HG03565 (cell line): ENCODE data around the gene FRRS1.
"Not testable (repeated sequence)": the region's sequence is repeated elsewhere in the genome, so short reads cannot be mapped to it uniquely, and the experiment has no call there.

Experiments
- ATAC-seq: cut with Tn5 transposase; IDR thresholded peaks from one replicate; pipeline ENCODE4 v1.9.1; 2021; ENCODE audit warnings: mild to moderate bottlenecking, moderate library complexity; ENCODE audit not compliant: unreplicated experiment

Gene FRRS1

DNA sequence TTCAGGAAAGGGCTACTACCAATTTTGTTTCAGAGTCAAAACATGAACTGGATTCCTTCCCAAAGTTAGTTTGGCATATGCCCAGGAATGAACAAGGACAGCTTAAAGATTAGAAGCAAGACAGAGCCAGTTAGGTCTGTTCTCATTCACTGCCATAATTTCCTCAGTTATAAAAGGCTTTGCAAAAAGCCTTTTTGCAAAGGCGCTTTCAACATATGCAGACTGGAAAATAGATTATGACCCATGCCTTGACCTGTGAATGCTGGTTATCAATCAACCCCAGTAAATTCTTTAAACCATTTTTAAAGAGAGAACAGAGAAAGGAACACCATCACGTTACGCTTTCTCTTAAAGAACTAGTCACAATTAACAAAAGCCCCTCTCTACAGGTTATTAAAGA is 1.7 kb upstream of the FRRS1 start:
- no peak for ATAC-seq

DNA sequence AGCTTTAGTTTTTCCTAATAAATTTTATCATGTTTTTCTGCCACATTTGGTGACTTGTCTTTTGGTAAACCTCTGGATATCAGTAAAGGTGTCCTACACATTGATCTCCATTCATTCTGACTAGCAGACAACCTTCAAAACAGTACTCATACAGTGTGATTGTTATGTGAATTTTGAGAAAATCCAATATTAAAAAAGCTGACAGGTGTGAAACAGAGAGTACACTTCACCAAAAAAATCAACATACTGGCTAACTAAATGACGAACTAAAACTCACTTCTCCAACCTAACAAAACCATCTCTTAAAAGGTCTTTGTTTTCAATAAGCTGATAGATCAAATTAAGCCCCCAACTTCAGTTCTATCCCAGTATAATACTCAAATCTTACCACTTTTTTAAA is 1.5 kb downstream of the FRRS1 start:
- ATAC-seq = no peak

DNA sequence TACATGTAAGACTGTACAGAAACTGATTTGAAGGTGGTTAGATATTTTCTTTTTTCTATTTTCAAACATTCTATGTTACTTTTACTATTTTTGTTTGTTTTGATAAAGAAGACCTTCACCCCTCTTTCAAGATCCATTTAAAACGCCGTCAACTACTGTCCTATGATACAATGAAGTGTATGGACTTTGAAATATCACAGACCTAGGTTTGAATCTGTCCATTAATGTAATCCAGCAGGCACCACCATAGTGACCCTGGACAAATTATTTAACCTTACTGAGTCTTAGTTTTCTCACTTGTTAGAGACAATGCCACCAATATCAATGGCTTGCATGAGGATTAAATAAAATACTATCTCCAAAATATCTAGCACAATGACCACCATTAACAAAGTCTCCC is 2.0 kb downstream of the FRRS1 start:
- ATAC-seq = no peak

DNA sequence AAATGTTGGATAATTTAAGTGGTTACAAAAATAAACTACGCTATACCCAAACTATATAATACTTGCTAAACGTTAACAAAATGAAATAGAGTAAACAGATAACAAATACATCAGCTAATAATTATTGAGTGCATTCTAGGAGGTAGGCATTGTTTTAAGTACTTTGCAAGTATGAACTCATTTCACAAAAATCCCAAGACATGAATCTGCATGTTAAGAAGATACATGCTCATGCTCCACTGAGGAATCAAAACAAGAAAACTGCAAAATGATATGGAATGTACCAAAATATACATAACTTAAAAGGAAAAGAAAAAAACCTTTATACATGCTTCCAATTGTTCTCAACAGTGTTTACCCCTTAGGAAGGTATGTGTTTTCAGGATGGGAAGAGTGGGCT is 2.5 kb downstream of the FRRS1 start:
- no peak for ATAC-seq

DNA sequence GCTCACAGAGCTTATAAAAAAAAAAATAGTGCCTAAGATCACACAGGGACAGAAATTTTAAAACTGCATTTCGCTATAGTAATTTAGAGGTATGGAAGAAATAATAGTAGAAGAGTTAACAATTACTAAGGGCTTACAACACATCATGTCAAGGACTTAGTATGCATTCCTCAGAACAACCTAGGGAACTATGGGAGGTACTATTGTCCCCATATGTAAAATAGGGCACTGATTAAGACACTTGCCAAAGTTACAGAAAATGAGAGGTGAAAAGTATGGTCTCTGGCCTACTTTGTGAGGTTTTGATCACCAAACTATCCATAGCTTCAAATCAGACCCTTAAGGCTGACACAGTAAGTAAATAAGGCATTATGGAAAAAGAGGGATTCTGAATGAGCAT is 4.7 kb downstream of the FRRS1 start:
- ATAC-seq = no peak

DNA sequence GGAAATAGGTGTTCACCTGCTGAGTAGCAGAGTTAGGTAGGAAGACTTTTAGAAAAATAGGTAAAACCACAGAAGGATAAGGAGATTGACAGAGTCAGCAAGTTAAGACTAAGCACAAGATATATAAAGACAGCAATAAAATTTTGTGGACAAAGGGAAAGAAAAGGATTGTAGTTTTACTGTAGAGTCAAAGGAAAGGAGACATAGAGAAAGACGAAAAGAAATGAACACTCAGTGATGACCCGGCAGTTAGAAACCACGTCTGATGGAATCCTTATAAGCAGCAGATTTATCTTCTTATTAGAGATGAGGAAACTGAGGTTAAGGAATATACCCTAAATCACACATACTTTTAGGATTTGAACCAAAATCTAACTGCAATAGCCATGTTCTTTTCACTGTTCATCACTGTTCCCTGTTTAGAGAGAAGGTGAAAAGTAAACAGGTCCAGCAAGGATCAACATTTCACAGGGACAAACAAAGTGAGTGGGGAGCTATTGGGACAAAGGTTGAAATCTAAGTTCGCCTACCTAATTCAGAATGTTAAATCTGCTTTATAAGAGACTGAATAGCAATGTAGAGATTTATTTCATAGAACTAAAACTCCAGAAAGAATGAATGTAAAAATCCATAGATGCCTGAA is 6.8 kb downstream of the FRRS1 start:
- ATAC-seq = no peak

DNA sequence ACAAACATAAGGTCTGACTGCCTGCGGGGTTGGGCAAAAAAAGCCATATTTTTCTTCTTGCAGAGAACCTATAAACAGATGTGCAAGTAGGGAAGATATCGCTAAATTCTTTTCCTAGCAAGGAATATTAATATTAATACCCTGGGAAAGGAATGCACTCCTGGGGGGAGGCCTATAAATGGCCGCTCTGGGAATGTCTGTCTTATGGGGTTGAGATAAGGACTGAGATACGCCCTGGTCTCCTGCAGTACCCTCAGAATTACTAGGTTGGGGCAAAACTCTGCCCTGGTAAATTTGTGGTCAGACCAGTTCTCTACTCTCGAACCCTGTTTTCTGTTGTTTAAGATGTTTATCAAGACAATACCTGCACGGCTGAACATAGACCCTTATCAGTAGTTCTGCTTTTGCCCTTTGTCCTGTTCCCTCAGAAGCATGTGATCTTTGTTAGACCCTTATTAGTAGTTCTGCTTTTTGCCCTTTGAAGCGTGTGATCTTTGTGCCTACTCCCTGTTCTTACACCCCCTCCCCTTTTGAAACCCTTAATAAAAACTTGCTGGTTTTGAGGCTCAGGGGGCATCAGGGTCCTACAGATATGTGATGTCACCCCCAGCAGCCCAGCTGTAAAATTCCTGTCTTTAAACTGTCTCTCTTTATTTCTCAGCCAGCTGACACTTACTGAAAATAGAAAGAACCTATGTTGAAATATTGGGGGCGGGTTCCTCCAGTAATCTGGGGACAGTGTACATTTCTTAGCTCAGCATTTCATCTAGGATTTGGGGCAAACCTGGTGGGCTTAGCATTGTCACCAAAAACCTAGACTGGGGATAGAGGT is 7.5 kb downstream of the FRRS1 start:
- not testable (repeated sequence) for ATAC-seq

DNA sequence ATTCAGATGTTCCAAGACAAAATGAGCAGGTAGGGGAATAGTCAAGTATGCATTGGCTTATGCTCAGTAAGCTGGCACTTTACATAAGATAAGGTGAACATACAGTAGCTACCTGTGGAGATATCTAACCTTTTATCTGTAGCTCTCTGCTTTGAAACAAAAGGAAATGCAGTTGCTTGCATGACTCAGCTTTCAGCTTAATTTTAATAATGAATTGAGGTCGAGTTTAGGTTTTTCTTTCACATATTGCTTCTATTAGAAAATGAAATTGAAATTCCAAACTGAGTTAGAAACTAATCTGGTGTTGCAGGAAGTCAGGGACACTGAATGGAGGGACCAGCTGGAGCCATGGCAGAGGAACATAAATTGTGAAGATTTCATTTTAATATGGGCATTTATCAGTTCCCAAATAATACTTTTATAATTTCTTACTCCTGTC is 8.3 kb downstream of the FRRS1 start:
- ATAC-seq = peak; percentile 68

DNA sequence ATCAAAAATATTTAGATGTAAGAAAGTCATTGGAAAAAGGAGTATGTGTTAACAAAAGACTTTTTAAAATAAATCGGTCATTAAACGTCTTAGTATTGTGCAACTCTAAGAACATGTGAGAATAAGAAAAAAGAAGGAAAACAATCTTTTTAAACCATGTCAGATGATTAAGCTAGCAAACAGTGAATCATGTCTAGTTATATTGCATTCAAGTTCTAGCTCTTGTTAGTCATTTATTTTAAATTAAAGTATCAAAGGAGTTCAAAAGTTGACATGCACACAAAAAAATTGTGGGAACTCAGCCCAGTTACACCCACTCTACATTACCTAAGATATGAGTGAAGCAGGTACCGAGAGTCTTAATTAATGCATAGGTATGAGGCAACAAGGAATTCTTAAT is 9.8 kb downstream of the FRRS1 start:
- no peak for ATAC-seq

DNA sequence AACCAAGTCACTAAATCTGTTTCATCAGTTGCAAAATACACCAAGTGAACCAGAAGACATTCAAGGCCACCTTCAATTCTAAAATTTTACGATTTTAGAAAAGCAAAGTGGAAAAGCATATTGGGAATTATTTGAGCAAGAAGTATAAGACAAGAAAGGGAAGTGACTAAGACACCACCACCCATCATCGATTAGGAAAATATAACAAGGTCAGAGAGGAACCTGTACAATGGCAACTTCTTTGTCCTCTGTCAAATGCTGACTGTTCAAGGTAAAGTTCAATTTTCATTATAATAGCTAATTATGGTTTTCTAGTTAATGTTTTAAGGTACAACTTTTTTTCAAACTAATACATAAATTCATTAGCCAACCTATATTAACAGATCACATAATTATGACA is 10.8 kb downstream of the FRRS1 start:
- no peak for ATAC-seq

DNA sequence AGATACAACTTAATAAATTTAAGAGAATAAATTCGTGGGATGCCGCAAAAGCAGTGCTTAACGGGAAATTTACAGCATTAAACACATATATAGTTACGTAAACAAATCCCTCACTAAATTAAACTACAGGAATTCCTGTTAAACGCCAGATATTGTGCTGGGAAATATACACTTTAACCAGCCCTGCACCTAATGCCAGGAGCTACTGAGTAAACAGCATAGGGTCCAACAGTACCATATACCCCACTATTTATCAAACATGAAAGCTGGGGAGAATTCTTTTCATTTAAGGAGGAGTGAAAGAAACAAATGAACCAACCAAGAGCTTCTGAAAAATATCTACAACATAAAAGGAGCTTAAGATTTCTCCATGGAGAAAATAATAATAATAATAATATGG is 11.7 kb downstream of the FRRS1 start:
- ATAC-seq = no peak

DNA sequence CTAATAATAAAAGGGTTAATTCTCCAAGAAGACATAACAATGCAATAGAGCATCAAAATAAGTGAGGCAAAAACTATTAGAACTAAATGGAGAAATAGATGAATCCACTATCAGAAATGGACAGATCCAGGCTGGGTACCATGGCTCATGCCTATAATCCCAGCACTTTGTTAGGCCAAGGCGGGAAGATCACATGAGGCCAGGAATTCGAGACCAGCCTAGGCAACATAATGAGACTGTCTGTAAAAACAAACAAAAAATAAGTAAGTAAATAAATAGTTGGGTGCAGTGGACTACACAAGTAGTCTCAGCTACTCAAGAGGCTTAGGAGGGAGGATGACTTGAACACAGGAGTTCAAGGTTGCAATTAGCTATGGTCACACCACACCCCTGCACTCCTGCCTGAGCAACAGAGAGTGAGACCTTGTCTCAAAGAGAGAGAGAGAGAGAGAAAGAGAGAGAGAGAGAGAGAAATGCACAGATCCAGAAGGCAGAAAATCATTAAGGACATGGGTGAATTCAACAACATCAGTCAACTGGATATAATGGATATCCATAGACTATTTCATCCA is 12.3 kb downstream of the FRRS1 start:
- no peak for ATAC-seq

DNA sequence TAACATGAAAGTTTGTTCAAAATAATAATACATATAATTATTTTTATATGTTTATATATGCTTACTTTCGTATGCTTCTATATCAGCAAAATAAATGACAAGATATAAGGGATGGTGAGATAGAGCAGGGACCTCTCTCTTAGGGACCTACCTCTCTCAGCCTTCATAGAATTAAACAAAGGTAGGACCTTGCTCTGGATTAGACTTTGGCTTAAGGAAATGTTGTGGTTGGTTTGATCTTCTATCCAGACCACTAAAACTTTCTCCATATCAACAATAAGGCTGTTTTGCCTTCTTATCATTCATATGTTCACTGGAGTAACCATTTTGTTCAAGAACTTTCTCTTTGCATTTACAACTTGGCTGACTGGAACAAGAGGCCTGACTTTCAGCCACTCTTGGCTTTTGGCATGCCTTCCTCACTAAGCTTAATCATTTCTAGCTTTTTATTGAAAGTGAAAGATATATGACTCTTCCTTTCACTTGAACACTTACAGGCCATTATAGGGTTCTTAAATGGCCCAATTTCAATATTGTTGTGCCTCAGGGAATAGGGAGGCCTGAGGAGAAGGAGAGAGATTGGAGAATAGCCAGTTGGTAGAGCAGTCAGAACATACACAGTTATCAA is 14.4 kb downstream of the FRRS1 start:
- ATAC-seq = peak; percentile 66

DNA sequence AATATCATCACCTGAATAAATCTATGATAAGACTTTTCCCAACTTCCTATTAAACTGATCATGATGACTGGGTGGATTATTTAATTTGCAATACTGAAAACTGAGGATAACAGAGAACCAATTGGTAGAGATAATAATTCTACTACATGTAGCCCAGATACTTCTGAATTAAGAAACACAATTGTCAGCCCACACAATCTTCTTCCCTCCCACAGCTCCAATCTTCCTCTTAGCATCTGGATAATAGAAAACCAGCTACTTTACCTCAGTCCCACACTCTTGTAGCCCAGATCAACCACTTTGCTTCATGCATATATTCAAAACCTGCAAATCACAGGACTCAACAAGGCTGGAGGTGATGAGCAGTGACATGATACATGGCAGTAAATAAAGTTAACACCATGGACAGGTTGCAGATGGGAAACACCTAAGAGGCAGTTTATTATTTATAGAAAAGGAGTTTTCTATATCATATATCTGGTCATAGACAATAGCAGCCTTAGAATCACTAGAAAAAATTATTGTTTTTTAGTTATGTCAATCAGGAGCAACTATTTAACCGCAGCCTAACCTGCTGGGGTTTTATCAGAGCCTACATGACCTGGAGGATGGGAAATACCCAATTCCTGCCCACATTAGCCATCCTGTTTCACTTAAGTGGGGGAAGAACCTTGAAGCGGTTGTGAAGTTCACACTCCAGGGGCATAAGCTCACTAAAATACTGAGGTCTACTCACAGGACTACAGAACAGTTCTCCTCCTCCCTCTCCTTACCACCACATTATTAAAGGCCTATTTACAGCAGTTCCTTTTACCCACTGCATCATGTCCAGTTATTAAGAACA is 16.7 kb downstream of the FRRS1 start:
- peak; percentile 73 for ATAC-seq

DNA sequence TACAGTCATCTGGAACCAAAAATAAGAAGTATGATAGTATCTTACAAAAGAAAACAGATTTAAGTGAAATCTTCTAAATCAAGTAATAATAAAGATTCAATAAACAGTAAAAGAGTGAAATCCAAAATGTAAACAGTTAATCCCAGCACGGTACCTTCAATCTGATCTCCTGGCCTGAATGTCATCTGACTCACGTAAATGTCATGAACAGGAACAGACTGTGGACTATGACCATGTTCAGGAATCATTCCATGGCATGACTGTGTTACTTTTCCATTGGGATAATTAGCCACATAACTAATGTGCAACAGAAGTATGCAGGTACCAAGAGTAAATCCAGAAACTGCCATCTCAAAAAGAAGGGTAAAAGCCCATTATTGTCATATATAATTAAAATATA is 18.0 kb downstream of the FRRS1 start:
- no peak for ATAC-seq

DNA sequence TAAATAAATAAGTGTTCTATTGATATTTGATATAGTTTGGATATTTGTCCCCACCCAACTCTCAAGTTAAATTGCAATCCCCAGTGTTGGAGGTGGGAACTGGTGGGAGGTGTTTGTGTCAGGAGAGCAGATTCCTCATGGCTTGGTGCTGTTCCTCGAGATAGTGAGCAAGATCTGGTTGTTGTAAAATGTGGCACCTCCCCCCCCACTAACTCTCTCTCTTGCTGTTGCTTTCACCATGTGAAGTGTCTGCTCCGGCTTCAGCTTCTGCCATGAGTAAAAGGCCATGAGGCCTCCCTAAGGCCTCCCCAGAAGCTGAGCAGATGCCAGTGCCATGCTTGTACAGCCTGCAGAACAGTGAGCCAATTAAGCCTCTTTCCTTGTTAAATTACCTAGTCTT is 20.8 kb downstream of the FRRS1 start:
- no peak for ATAC-seq

DNA sequence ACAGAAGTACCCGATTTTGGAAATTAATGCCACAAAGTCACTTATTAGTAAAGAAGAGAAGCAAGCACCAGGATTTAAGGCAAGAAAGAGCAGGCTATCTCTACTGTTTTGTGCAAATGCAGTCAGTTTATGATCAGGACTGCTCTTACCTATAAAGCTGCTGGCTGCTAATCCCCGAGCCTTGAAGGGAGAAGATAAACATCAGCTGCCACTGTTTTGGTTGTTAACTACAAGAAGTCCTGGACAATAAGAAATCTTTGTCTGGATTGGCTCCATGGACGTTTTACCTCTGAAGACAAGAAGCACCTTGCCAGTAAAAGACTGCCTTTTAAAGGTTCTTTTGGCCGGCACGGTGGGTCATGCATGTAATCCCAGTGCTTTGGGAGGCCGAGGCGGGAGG is 21.4 kb downstream of the FRRS1 start:
- ATAC-seq = no peak

DNA sequence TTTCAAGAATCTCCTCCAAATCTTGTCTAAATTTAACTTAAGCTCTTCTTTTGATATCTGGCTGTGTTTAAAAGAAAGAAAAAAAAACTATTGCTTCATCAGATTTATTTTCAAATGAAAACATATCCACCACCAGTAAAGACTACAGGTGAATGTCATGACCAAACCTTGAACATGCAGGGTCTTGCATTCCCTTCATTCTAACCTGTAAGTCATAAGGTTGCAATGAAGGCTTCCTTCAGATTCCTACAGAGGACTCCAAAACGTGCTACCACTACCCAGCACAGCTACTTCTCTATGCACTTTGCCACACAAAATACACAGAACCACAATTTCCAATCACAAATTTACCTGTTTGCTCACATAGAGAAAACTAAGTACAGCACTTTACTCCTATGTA is 26.3 kb downstream of the FRRS1 start:
- no peak for ATAC-seq

DNA sequence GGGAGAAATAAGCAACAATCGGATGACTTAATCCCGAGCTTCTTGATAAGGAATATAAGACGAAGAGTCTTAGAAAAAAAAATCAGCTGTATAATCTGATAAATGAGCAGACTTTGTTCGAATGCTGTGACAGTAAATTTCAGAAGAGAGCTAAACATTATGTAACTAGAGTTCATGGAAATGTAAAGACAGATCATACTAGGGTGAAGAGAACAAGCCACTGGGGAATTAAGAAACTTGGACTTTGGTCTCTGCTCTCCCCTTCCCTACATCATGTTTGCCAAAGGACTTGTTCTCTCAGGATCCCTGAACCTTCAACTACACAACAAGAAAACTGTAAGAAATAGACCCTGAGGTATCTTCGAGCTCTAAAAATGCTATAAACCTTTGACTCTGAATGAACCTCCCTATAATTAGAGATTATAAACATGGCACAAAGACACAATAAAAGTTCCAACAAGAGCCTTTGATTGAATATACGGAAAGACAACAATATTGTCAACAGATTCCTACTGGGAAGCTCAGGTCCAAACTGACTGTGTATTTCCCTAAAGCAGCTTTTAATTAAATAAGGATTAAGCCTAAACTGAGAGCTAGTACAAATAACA is 27.5 kb downstream of the FRRS1 start:
- ATAC-seq = no peak

DNA sequence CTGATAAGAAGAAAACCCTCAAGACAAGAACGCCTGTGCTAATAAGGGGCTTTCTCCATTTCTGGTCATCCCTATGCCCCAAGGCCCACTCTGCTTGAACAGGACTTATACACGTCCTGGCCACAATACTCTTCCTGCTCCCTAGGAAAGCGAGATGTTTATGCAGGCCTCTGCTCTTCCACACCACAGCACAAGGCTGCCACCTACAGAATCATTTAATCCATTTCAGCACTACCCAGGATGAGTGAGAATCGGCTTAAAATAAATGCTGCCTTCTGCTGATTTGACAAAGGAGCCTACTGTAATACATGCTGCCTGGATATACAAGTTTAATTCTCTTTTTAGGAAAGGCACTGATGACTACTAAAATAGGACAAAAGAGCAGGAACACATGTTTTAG is 29.4 kb downstream of the FRRS1 start:
- no peak for ATAC-seq
